ENCODE results near the gene SLC26A9.

SLC26A9 gene

GRCh38 chr1:205917466-205918238 lies 25.6 kb downstream of the SLC26A9 start:
- no peak for TF ChIP-seq CTCF (IDR thresholded peaks at IDR 0.05; ENCODE audit: poor library complexity, severe bottlenecking)
- ATAC-seq (ENCODE audit: low read depth) (no peak), DNase-seq (ENCODE audit: low spot score) (no peak)
- Histone ChIP-seq H3K4me1 (ENCODE audit: insufficient read depth, poor library complexity, severe bottlenecking) (no peaks in the 10 kb centered on the region), H3K27me3 (ENCODE audit: insufficient read depth, poor library complexity, severe bottlenecking) (no peaks in the 10 kb centered on the region), H3K9me3 (ENCODE audit: severe bottlenecking) (no peaks in the 10 kb centered on the region), H3K4me3 (ENCODE audit: severe bottlenecking) (no peak overlapping the region), H3K27ac (ENCODE audit: poor library complexity, severe bottlenecking) (no peak overlapping the region), H3K36me3 (ENCODE audit: low read depth) (no peaks in the 10 kb centered on the region)

GRCh38 chr1:205916541-205916940 lies 26.7 kb downstream of the SLC26A9 start:
- no peaks in the 10 kb centered on the region for H3K9me3 ChIP-seq (ENCODE audit: severe bottlenecking)
- H3K27ac ChIP-seq (ENCODE audit: poor library complexity, severe bottlenecking): no peak overlapping the region
- H3K4me1 ChIP-seq (ENCODE audit: insufficient read depth, poor library complexity, severe bottlenecking): no peaks in the 10 kb centered on the region
- no peaks in the 10 kb centered on the region for H3K36me3 ChIP-seq (ENCODE audit: low read depth)
- ATAC-seq (ENCODE audit: low read depth) (no peak), DNase-seq (ENCODE audit: low spot score) (no peak)
- H3K4me3 ChIP-seq (ENCODE audit: severe bottlenecking): no peak overlapping the region
- H3K27me3 ChIP-seq (ENCODE audit: insufficient read depth, poor library complexity, severe bottlenecking): no peaks in the 10 kb centered on the region
- TF ChIP-seq CTCF (IDR thresholded peaks at IDR 0.05; ENCODE audit: poor library complexity, severe bottlenecking): no peak

GRCh38 chr1:205915354-205915990 lies 27.8 kb downstream of the SLC26A9 start:
- DNase-seq (ENCODE audit: low spot score): no peak
- H3K36me3 ChIP-seq (ENCODE audit: low read depth): no peaks in the 10 kb centered on the region
- H3K4me3 ChIP-seq (ENCODE audit: severe bottlenecking): no peak overlapping the region
- no peaks in the 10 kb centered on the region for H3K9me3 ChIP-seq (ENCODE audit: severe bottlenecking)
- no peak for TF ChIP-seq CTCF (IDR thresholded peaks at IDR 0.05; ENCODE audit: poor library complexity, severe bottlenecking)
- ATAC-seq (ENCODE audit: low read depth): no peak
- H3K27ac ChIP-seq (ENCODE audit: poor library complexity, severe bottlenecking): no peak overlapping the region
- H3K27me3 ChIP-seq (ENCODE audit: insufficient read depth, poor library complexity, severe bottlenecking): no peaks in the 10 kb centered on the region
- H3K4me1 ChIP-seq (ENCODE audit: insufficient read depth, poor library complexity, severe bottlenecking): no peaks in the 10 kb centered on the region

GRCh38 chr1:205914730-205915129 lies 28.5 kb downstream of the SLC26A9 start:
- Histone ChIP-seq H3K36me3 (ENCODE audit: low read depth) (no peaks in the 10 kb centered on the region), H3K27ac (ENCODE audit: poor library complexity, severe bottlenecking) (no peak overlapping the region), H3K4me1 (ENCODE audit: insufficient read depth, poor library complexity, severe bottlenecking) (no peaks in the 10 kb centered on the region), H3K4me3 (ENCODE audit: severe bottlenecking) (no peak overlapping the region), H3K27me3 (ENCODE audit: insufficient read depth, poor library complexity, severe bottlenecking) (no peaks in the 10 kb centered on the region), H3K9me3 (ENCODE audit: severe bottlenecking) (no peaks in the 10 kb centered on the region)
- ATAC-seq (ENCODE audit: low read depth): no peak
- no peak for TF ChIP-seq CTCF (IDR thresholded peaks at IDR 0.05; ENCODE audit: poor library complexity, severe bottlenecking)
- no peak for DNase-seq (ENCODE audit: low spot score)

- no peak for TF ChIP-seq CTCF (IDR thresholded peaks at IDR 0.05; ENCODE audit: poor library complexity, severe bottlenecking)
- H3K36me3 ChIP-seq (ENCODE audit: low read depth): no peaks in the 10 kb centered on the region
- H3K27me3 ChIP-seq (ENCODE audit: insufficient read depth, poor library complexity, severe bottlenecking): no peaks in the 10 kb centered on the region
- H3K9me3 ChIP-seq (ENCODE audit: severe bottlenecking): no peaks in the 10 kb centered on the region
- ATAC-seq (ENCODE audit: low read depth) (no peak), DNase-seq (ENCODE audit: low spot score) (no peak)
- H3K4me1 ChIP-seq (ENCODE audit: insufficient read depth, poor library complexity, severe bottlenecking): no peaks in the 10 kb centered on the region
- no peak overlapping the region for H3K4me3 ChIP-seq (ENCODE audit: severe bottlenecking)
- no peak overlapping the region for H3K27ac ChIP-seq (ENCODE audit: poor library complexity, severe bottlenecking)
These were observed 29.1 kb downstream of the SLC26A9 start for GRCh38 chr1:205914155-205914507.
